BJ (cell line): ENCODE data around the gene ARL14EP. TPM values are rescaled to one million over a fixed set of nuclear protein-coding genes. Genes with fewer than 3 reads are reported as not detected.

Experiments
- CTCF ChIA-PET: fragments of 350-600 bp; formaldehyde crosslinking; extraction: SDS; loops from one replicate; lab custom pipeline; 2021; ENCODE audit warnings: antibody characterized with exemption, inconsistent platforms; lab: Yijun Ruan, JAX
- POLR2A ChIA-PET: fragments of 300-600 bp; sonication (Branson Sonifier 250); formaldehyde crosslinking; extraction: SDS; loops from one replicate; lab custom pipeline; 2021; ENCODE audit warnings: antibody characterized with exemption; lab: Charles Lee
- DNase-seq: peaks from one replicate; pipeline ENCODE4 v3.0.0-alpha.2; 2011; ENCODE audit warnings: low read depth
- H3K27me3 ChIP-seq: 2 replicates; pipeline ENCODE4 v1.6.0; 2011; ENCODE audit warnings: low read length; ENCODE audit not compliant: control insufficient read depth, insufficient read depth
- H3K36me3 ChIP-seq: 2 replicates; pipeline ENCODE4 v1.5.1; 2011; ENCODE audit warnings: low read length; ENCODE audit not compliant: control insufficient read depth, insufficient read depth
- H3K4me3 ChIP-seq: 2 replicates; pipeline ENCODE4 v1.5.1; 2011; ENCODE audit warnings: low read depth, mild to moderate bottlenecking, control low read depth, low read length
- CTCF ChIP-seq: IDR thresholded peaks from 2 replicates; pipeline ENCODE4 v1.5.1; 2011; ENCODE audit warnings: low read depth, mild to moderate bottlenecking, control low read depth, inconsistent platforms, low read length, moderate library complexity; ENCODE audit not compliant: insufficient read depth
- polyA plus RNA-seq: library from polyadenylated mRNA; depleted of rRNA; stranded (reverse); fragments of >200 nt; gene quantifications from 2 replicates; pipeline ENCODE4 v1.2.3, GENCODE V29; 2011

ARL14EP gene
- polyA plus RNA-seq, 1 experiment: 11.6 TPM

DNA sequence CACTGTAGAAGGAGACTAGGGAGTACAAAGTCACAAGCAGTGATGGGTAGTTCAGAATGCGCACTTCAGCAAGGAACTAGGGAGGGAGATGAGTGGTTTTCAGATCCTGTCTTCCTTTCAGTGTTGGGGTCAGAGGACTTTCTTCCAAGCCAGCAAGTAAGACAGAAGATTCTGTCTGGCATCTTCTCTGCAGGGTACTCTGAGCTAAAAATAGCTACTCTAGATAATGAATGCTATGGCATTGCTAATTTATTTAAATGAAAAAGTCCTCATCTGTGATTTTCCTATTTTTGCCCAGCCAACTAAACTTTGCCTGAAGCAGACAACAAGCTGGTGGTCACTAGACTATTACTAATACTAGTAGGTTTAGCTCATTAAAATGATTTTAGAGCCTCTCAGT lies 18.3 kb upstream of the ARL14EP start:
- no peak for TF ChIP-seq CTCF
- H3K36me3 ChIP-seq: no peaks in the 10 kb centered on the region
- H3K27me3 ChIP-seq: no peaks in the 10 kb centered on the region
- no peak overlapping the region for H3K4me3 ChIP-seq
- ChIA-PET CTCF (interaction anchor here (0.8 kb wide), 1 partner anchor 10 kb away, joined by 3 read pairs; no protein-coding TSS in a partner anchor), POLR2A (no interaction called here)
- no peak for DNase-seq

GRCh38 chr11:30310623-30311022 lies 12.3 kb upstream of the ARL14EP start:
- DNase-seq: no peak
- ChIA-PET CTCF (no interaction called here), POLR2A (no interaction called here)
- H3K36me3 ChIP-seq: no peaks in the 10 kb centered on the region
- H3K27me3 ChIP-seq: no peaks in the 10 kb centered on the region
- H3K4me3 ChIP-seq: no peak overlapping the region
- TF ChIP-seq CTCF: no peak

DNA sequence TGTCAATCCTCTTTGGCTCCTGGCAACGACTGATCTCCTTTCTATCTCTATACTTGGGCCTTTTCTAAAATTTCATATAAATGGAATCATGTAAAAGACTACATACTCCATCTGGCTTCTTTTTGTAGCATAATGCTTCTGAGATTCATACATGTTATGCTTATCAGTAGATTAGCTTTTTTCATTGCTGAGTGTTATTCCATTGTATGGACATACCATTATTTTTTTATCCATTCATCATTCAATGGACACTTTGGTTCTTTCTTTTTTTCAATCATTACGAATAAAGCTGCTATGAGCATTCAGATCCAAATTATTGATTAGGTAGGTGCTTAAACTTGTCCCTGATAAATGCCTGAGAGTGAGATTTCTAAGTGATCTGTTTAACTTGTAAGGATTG lies 11.7 kb upstream of the ARL14EP start:
- CTCF ChIA-PET: no interaction called here
- no peak for DNase-seq
- no peak overlapping the region for H3K4me3 ChIP-seq
- no peaks in the 10 kb centered on the region for H3K27me3 ChIP-seq
- POLR2A ChIA-PET: no interaction called here
- no peaks in the 10 kb centered on the region for H3K36me3 ChIP-seq
- TF ChIP-seq CTCF: no peak

DNA sequence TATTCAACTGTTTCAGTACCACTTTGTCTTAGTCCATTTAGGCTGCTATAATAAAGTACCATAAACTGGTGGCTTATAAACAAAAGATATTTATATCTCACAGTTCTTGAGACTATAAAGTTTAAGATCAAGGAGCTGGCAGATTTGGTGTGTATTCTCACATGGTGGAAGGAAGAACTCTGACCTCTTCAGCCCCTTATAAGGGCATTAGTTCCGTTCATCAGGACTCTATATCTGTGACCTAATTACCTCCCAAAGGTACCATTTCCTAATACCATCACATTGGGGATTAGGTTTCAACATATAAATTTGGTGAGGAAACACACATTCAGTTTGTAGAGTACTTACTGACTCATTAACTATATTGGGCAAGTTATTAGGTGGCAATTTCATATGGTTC lies 10.7 kb upstream of the ARL14EP start:
- Histone ChIP-seq H3K36me3 (no peaks in the 10 kb centered on the region), H3K4me3 (no peak overlapping the region), H3K27me3 (no peaks in the 10 kb centered on the region)
- POLR2A ChIA-PET: no interaction called here
- CTCF ChIA-PET: no interaction called here
- no peak for TF ChIP-seq CTCF
- DNase-seq: no peak

GRCh38 chr11:30313580-30313979 lies 9.3 kb upstream of the ARL14EP start:
- H3K4me3 ChIP-seq: no peak overlapping the region
- POLR2A ChIA-PET: no interaction called here
- 0 out of 2 replicates have a peak, but pooled peaks cover 1% of the 10 kb centered on the region for H3K27me3 ChIP-seq
- TF ChIP-seq CTCF: no peak
- no peak for DNase-seq
- CTCF ChIA-PET: interaction anchor here (0.7 kb wide), 1 partner anchor 1767 kb away, joined by 3 read pairs; no protein-coding TSS in a partner anchor
- no peaks in the 10 kb centered on the region for H3K36me3 ChIP-seq
